GM19351 (cell line): ENCODE data around the gene KCTD13.
"Not testable (repeated sequence)": the region's sequence is repeated elsewhere in the genome, so short reads cannot be mapped to it uniquely, and the experiment has no call there.

Experiments used
- ATAC-seq: cut with Tn5 transposase; IDR thresholded peaks from one replicate; pipeline ENCODE4 v1.9.1; 2021; ENCODE audit warnings: mild to moderate bottlenecking, moderate library complexity; ENCODE audit not compliant: unreplicated experiment

KCTD13 gene, protein sequence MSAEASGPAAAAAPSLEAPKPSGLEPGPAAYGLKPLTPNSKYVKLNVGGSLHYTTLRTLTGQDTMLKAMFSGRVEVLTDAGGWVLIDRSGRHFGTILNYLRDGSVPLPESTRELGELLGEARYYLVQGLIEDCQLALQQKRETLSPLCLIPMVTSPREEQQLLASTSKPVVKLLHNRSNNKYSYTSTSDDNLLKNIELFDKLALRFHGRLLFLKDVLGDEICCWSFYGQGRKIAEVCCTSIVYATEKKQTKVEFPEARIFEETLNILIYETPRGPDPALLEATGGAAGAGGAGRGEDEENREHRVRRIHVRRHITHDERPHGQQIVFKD

DNA sequence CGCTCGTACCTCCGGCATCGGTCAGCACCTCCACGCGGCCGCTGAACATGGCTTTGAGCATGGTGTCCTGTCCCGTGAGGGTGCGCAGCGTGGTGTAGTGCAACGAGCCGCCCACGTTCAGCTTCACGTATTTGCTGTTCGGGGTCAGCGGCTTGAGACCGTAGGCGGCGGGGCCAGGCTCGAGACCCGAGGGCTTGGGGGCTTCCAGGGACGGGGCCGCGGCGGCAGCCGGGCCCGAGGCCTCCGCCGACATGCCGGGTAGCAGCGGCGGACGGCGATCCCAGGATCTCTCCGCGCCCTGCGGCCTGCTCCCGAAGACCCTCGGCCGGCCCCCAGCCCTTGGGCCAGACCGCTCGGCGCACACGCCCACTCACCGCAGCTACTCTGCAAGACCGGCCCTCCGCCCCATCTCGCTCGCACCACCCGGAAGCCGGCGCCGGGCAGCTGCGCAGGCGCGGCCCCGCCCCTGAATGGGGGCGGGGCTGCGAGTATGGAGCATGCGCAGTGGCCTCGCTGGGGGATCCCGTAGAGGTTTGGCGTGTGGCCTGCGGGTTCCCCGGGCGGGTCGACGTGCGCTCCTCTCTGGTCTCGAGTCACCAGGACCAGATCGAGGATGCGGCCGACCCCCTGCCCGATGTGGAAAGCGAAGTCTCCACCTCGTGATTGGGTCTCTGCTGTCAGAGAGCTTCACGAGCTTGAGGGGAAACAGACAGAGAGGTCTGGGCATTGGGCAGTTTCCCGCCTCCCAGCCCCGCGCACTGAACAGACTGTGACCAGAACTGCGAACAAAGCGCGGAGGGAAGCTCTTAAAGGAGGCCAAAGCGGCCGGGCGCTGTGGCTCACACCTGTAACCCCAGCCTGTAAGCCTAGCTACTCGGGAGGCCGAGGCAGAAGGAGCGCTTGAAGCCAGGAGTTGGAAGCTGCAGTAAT lies at the start of gene KCTD13:
Gene KCTD13 (minus strand): TSS at position 446 of the 930 bp plus-strand sequence. CDS start 193 bp downstream, at position 253.
- peak; percentile 86 for ATAC-seq

DNA sequence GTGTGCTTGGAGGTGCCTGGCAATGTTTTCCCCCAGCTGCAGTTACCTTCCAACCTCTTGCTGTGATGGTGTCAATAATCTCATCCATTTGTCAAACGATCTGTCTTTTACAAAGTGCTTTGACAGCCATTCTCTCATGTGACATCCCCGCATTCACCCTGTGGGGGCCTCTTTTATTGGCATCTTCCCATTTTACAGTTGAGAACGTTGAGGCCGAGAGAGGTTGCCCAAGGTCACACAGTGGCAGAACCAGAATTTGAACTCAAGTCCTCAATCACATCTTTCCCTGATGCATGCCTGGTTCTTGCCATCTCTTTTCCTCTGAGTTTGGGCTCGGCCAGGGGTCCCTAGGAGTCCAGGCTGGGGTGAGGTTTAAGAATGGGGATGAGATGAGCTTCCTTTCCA lies 49.1 kb upstream of the KCTD13 start:
- no peak for ATAC-seq

DNA sequence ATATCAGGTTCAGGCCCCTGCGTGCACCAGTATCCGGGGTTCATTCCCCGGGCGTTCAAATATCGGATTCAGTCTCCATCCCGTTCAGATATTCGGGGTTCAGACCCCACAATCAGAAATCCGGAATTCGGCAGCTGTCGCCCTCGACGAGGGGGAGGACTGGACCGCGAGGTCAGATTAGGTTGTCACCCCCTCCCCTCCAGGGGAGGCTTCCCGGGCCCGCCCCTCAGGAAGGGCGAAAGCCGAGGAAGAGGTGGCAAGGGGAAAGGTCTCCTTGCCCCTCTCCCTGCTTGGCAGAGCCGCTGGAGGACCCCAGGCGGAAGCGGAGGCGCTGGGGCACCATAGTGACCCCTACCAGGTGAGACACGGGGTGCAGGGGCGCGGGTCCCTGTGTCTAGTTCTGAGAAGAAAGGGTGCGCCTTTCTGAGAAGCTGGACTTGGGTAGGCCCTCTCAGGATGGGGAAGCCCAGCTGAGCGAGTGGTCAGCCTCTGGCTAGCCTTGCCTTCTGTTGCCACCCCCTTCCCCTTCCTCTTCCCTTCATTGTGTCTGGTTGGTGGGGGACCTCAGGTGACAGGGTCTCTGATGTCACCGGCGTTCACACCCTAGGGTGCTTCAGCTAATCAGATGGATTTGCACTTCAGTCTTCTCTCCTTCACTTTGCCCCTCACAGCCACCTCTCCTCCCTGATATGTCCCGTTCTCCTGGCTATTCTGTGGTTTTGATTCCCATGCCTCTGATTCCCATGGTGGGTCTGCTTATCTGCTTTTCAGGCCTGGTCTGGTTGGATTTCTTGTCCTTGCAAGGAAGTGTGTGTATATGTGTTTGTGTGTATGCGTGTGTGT lies 48.5 kb upstream of the KCTD13 start:
- ATAC-seq: peak; percentile 7

DNA sequence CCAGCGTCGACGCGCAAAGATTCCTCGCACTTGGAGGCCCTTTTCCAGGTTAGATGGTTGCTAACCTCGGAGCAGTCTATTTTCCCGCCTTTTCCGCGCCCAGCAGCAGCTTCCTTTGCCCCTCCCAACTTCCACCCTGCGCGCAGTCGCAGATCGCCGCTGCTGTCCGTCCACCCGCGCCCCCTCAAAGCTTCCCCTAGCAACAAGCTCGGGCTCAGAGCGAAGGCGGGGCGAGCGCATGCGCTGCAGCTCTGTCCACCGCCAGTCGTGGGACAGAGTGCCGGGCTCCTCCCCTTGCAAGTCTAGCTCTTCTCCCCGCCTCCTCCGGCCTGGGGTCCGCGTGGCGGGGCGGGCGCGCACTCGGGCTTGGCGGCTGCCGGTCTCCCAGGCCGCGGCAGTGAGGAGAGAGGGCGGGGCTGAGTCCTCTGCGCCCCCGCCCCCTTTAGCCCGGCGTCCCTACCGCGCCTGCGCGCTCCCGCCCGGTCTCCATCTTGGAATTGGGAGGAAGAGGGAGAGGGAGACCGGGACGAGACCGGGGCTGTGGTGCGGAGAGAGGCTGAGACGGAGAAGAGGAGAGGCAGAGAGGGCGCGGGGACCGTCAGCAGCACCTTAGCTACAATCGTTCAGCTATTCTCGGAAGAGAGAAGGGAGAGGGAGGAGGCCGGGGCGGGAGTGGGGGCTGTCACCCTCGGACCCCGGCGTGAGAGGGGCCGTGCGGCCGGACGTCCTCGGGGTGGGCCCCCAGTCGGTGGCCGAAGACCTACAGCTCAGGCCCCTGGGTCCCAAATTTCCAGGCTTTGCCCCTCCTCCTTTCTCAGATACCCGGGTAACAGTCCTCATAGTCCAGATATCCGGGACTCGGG lies 47.6 kb upstream of the KCTD13 start, which contains the start of gene TAOK2:
Gene TAOK2 (plus strand): TSS at position 485 of the 863 bp plus-strand sequence. CDS start 3,905 bp downstream, outside the sequence.
- peak; percentile 92 for ATAC-seq

DNA sequence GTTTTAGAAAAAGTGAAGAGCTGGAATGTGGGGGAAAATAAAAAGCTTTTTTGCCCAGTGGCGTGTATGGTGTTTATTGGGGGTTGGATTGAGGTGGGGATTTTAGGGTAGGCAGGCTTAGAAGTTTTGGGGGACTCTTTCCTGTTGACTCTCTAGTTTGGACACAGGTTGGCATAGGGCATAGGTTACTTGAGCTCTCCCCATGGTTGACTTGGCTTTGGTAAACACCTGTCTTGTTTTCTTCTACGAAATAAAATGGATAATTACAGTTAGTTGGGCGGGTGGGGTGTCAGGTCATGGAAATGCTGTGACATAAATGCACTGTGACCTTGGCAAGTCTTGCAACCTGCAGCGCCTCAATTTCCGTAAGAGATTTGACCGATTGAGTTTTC lies 47.0 kb upstream of the KCTD13 start:
- no peak for ATAC-seq

DNA sequence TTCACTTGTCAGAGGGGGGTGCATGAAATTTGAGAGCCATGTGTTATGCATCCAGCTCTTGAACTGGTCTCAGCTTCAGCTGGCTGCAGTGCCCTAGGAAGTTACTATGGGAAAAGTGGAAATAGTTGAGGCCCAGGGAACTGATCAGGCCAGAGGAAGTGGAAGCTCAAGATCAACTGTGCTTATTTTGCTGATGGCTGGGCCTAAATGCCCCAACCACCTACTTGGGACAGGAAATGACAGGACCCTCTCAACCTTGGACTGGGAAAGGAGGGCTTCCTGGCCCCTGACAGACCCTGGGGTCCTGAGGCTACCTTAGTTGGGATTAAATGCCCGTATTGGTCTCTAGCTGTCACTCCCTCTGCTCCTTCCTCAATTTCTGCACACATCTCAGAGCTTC lies 46.5 kb upstream of the KCTD13 start:
- no peak for ATAC-seq

DNA sequence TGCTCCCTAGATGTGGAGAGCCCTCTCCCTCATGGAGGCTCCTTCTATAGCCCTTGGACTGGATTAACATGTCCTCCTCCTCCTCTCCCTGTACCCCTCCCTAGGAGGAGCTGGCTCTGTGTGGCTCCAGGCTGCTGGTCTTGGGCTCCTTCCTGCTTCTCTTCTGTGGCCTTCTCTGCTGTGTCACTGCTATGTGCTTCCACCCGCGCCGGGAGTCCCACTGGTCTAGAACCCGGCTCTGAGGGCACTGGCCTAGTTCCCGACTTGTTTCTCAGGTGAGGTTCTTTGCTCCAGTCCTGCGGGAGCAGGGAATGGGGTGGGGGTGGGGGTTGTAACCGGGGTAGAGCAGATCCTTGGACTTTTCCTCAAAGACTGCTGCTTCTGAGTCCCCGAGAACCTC lies 45.3 kb upstream of the KCTD13 start:
- no peak for ATAC-seq

DNA sequence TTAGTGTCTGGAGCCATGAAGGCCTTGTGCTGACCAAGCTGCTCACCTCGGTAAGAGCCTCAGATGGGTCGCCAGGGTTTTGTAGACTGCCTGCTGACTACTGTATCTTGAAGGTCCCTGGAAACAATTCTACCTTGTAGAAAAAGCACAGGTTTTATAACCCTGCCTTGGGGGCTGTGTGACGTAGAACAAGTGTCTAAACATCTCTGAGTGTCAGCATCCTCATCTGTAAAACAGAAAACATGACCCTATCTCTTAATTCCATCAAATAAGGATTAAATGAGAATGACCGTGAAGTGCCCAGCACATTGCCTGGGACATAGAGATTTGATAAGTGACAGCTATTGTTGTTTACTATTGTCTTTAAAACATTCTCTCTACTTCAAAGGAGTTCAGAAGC lies 42.2 kb upstream of the KCTD13 start:
- ATAC-seq: no peak

DNA sequence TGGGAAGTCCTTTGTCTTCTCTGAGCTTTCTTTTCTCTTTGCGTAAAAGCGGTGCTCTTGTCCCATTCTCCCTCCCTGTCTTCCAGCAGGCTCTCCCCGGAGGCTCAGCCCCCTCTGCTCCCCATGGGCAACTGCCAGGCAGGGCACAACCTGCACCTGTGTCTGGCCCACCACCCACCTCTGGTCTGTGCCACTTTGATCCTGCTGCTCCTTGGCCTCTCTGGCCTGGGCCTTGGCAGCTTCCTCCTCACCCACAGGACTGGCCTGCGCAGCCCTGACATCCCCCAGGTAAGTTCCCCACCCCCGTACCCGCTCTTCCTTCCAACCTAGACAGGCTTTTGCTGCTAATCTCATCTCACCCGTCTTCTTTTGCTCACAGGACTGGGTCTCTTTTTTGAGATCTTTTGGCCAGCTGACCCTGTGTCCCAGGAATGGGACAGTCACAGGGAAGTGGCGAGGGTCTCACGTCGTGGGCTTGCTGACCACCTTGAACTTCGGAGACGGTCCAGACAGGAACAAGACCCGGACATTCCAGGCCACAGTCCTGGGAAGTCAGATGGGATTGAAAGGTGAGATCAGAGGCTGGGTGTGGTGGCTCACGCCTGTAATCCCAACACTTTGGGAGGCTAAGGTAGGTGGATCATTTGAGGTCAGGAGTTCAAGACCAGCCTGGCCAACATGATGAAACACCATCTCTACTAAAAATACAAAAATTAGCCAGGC lies 37.2 kb upstream of the KCTD13 start:
- ATAC-seq: no peak

DNA sequence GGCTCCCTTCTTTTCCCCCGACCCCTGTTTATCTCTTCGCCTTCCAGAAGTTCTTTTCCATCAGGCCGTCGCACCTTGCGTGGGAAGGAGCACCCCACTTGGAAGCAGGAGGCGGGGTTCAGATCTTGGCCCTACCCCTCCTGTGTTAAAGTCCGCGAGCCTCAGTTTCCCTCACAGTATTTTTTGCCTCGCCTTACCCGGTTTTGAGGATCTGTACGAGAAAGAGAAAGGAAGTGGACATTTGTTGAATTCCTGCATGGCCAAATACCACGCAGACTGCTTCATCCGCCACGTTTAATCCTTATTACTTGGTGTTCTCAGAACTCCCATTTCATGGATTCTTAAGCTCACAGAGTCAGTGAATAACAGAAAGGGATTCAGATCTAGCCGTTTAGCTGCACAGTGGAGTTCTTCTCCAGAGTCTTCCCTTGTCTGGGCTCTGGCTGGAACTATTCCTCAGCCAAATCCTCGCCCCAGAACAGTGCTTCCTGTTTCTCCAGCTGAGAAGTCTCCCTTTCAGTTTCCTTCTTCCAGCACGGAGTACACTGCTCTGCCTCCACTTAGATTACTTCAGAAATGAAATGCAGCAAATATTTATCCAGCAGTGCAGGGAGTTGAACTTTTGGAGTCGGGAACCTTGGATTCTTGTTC lies 36.4 kb upstream of the KCTD13 start:
- ATAC-seq: no peak

DNA sequence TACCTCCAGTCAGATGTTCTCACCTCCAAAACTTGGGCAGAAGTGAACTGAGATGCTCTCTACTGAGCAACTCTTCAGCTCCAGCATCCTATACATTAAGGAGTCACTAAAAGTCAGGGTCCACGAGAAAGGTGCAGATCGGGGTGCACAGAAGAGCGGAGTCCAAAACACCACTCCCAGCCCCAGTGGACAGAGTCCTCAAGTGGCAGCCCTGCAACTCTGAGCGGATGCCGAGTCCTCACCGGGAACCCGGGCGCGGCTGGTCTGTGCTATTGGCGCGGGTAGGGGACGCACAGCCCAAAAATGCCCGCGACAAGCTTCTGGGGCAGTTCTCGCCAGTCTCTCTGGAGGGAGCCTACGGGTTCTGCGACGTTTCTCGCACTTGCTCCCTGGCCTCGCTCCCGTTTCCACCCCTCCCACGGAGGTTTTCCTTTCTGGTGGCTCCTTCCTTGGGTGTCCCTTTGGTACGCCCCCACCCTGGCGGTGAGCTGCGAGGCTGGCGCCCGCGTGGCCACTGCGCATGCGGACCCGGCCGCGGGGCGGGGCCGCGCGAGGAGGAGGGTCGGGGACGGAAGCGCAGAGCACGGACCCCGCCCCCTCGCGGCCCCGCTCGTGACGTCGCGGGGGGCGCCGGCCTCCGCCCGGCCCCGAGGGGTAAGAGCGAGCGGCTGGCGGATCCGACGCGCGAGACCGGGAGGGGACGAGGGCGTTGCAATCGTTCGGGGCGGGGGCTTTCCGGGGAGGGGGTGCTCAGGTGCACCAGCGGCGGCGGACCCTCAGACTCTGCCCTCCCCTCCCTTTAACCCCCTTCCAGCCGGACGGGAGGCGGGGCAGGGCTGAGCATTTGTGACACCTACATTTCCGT lies 35.7 kb upstream of the KCTD13 start, which contains the start of gene TMEM219:
Gene TMEM219 (plus strand): TSS at position 601 of the 865 bp plus-strand sequence. CDS start 1,065 bp downstream, outside the sequence.
- ATAC-seq: peak; percentile 79

DNA sequence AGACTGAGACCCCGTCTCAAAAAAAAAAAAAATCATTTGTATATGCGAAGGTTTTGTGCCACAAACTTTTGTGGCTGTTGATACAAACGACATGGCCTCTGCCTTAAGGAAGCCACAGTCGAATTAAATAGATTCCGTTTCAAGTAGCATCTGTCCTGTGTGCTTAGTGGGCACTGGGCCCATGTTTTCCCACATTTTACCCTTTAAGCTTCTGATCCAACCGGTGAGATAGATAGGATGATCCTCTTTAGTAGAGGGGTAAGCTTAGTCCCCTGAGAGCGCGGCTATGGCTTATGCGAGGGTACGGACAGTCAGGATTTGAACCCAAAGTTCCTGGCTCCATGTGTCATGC lies 35.1 kb upstream of the KCTD13 start:
- ATAC-seq: no peak

DNA sequence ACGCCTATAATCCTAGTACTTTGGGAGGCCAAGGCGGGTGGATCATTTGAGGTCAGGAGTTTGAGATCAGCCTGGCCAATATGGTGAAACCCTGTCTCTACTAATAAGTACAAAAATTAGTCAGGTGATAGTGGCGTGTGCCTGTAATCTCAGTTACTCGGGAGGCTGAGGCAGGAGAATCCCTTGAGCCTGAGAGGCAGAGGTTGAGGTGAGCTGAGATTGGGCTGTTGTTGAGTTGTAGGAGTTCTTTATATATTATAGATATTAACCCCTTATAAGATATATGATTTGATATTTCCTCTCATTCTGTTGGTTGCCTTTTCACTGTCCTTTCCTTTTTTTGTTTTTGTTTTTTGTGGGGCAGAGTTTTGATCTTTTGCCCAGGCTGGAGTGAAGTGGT lies 33.8 kb upstream of the KCTD13 start:
- ATAC-seq: not testable (repeated sequence)

DNA sequence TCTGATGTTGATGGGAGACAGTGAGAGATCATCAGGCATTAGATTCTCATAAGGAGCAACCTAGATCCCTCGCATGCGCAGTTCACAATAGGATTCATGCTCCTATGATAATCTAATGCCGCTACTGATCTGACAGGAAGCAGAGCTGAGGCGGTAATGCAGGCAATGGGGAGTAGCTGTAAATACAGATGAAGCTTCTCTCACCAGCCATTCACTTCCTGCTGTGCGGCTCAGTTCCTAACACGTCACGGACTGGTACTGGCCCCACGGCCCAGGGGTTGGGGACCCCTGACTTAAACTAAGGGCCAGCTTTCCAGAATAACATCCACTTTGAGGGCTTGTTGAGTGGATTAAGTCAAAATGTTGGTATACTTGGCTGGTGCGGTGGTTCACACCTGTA lies 33.3 kb upstream of the KCTD13 start:
- ATAC-seq: no peak

DNA sequence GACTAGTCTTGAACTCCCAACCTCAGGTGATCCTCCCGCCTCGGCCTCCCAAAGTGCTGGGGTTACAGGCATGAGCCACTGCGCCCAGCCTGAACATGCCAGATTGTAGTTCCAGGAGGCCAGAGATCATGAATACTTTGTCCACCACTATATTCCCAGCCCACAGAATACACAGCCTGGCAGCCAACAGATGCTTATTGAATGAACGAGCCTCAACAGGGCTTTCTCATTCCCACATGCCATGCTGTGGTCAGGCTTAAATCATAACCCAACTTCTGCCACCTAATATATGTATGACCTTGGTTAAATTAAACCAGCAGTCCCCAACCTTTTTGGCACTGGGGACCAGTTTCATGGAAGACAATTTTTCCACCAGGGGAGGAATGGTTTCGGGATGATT lies 32.7 kb upstream of the KCTD13 start:
- ATAC-seq: no peak

DNA sequence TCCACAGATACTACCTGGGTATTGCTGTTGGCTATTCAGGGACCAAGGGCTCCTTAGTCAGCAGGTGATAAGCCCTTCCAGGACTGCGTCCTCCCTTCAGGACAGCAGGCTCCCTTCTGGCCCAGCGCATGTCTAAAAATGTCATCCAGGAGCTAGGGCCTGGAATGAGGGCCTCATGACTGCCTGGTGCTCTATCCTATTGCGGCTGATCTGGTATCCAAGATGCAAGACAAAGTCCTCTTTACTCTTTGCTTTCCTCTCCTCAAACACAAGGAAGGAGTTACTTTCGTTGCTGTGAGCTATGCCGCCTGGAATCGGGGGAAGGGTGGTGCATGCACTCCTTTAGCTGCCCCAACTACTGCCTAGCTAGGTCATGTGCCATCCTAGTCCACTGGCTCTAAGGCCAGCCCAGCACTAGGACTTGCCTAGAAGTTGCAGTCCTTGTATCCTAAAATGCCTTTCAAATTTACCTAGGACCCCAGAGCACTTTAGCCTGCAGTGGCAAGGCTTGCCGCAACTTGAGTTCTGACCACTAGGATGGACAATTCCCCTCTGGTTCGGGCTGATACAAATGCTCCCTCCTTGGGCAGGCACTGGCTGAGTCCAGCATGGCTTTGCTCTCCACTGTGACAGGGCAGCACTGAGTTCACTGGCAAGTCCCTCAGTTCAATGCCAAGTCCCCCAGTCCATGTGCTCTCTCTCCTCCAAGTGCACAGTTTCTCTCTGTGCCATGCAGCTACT lies 25.8 kb upstream of the KCTD13 start:
- ATAC-seq: no peak

DNA sequence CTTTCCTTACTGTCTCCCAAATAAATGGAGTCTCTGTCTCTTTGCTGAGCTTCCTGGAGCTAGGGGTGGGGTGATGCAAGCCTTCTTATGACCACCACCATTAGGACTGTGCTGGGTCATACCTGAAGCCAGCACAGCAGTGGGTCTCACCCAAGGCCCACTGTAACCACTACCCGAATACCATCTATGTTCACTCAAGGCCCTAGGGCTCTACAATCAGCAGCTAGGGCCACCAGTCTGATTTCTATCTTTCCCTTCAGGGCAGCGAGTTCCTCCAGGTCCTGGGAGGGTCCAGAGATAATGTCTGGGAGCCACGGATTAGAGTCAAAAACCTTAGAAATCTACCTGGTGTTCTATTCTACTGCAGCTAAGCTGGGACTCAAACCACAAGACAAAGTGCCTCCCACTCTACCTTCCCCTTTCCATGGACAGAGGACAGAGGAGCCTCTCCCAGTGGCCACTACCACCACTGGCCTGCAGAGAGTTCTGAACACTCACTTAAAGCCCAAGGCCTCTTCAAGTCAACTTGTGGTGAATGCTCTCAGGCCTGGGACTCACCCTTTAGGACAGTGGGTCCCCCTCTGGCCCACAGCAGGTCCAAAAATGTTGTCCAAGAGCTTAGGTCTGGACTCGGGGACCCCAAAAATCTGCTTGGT lies 24.9 kb upstream of the KCTD13 start:
- ATAC-seq: no peak
